C1 segment of cervical spinal cord (tissue), 14 donors: ENCODE data around the gene SLAMF9.

Experiments used
- DNase-seq, 14 donors: peaks; one replicate each; lab custom pipeline; 2025; lab: John Stamatoyannopoulos, UW

SLAMF9 gene

GRCh38 chr1:159974350-159974965 is 20.4 kb upstream of the SLAMF9 start:
- no peak for DNase-seq

- DNase-seq = no peak
Observed at GRCh38 chr1:159973350-159973940, 19.4 kb upstream of the SLAMF9 start.

GRCh38 chr1:159972443-159973205 is 18.6 kb upstream of the SLAMF9 start:
- no peak for DNase-seq

- peak in 1 of 14 donors; percentile 1 for DNase-seq
Observed at GRCh38 chr1:159970932-159971342, 16.9 kb upstream of the SLAMF9 start.

GRCh38 chr1:159968901-159969300 is 14.9 kb upstream of the SLAMF9 start:
- DNase-seq = no peak

- DNase-seq = no peak
Observed at GRCh38 chr1:159965263-159965662, 11.2 kb upstream of the SLAMF9 start.

GRCh38 chr1:159964144-159964543 is 10.1 kb upstream of the SLAMF9 start:
- DNase-seq = no peak

GRCh38 chr1:159962176-159962575 is 8.1 kb upstream of the SLAMF9 start:
- no peak for DNase-seq

- no peak for DNase-seq
Observed at GRCh38 chr1:159961636-159962035, 7.6 kb upstream of the SLAMF9 start.

GRCh38 chr1:159960721-159961381 is 6.8 kb upstream of the SLAMF9 start:
- DNase-seq = no peak

GRCh38 chr1:159959451-159959850 is 5.4 kb upstream of the SLAMF9 start:
- no peak for DNase-seq

GRCh38 chr1:159958719-159959380 is 4.8 kb upstream of the SLAMF9 start:
- no peak for DNase-seq

GRCh38 chr1:159957824-159958268 is 3.8 kb upstream of the SLAMF9 start:
- DNase-seq = peak in 1 of 14 donors; percentile 60

GRCh38 chr1:159955456-159955855 is 1.4 kb upstream of the SLAMF9 start:
- no peak for DNase-seq

GRCh38 chr1:159952932-159953331 is 1.1 kb downstream of the SLAMF9 start:
- DNase-seq = no peak

- DNase-seq = no peak
Observed at GRCh38 chr1:159951551-159951950, 2.5 kb downstream of the SLAMF9 start.

GRCh38 chr1:159951016-159951415 is 3.0 kb downstream of the SLAMF9 start:
- no peak for DNase-seq

GRCh38 chr1:159949981-159950381 is 4.1 kb downstream of the SLAMF9 start:
- DNase-seq = no peak

GRCh38 chr1:159949123-159949522 is 4.9 kb downstream of the SLAMF9 start:
- no peak for DNase-seq

- DNase-seq = no peak
Observed at GRCh38 chr1:159947942-159948341, 6.1 kb downstream of the SLAMF9 start.
